K562 (cell line): ENCODE measurements around the gene KYAT1. TPM values are rescaled to one million over a fixed set of nuclear protein-coding genes. Genes with fewer than 3 reads are reported as not detected.

ENCODE experiments used
- ARNT ChIP-seq, 2 experiments: fragments of 450-650 bp; IDR thresholded peaks; 2 replicates each; pipeline ENCODE4 v1.6.1; 2016; ENCODE audit warnings: mild to moderate bottlenecking in 1 of 2
- E2F4 ChIP-seq: sonication (generic); formaldehyde crosslinking; IDR thresholded peaks from 2 replicates; pipeline ENCODE4 v1.8.0; 2022; ENCODE audit warnings: mild to moderate bottlenecking, low read depth, missing genetic modification reagents
- FOXK1 ChIP-seq: sonication (generic); formaldehyde crosslinking; IDR thresholded peaks from 2 replicates; pipeline ENCODE4 v1.8.0; 2022; ENCODE audit warnings: missing genetic modification reagents, mild to moderate bottlenecking, borderline replicate concordance
- GABPA ChIP-seq: fragments of 200-800 bp; sonication (Bioruptor generic); conservative IDR thresholded peaks from 2 replicates; pipeline ENCODE4 v1.6.1; 2016; ENCODE audit warnings: low read depth, missing genetic modification characterization, missing compliant biosample characterization
- HDAC1 ChIP-seq, 2 experiments: fragments of 450-650 bp; IDR thresholded peaks; 2 replicates each; pipeline ENCODE4 v1.6.1; 2016 to 2017; ENCODE audit warnings: inconsistent platforms in 1 of 2, mild to moderate bottlenecking in 1 of 2, moderate library complexity in 1 of 2
- HIVEP1 ChIP-seq: fragments of 250-450 bp; sonication (Bioruptor Pico); IDR thresholded peaks from 2 replicates; pipeline ENCODE4 v1.4.0; 2020; ENCODE audit warnings: mild to moderate bottlenecking
- JUND ChIP-seq, 2 experiments: IDR thresholded peaks; 2 replicates in 1 of 2; 3 replicates in 1 of 2; pipeline ENCODE4 v1.6.1; 2011; ENCODE audit warnings: borderline replicate concordance in 2 of 2, low read depth in 2 of 2, low read length in 2 of 2, improper control_type of control experiment in 1 of 2, missing biosample characterization in 1 of 2, missing genetic modification characterization in 1 of 2, missing genetic modification reagents in 1 of 2
- KDM2B ChIP-seq: fragments of 250-450 bp; sonication (Bioruptor Pico); IDR thresholded peaks from 2 replicates; pipeline ENCODE4 v1.8.0; 2021; ENCODE audit warnings: mild to moderate bottlenecking, moderate library complexity
- LCOR ChIP-seq: sonication (generic); formaldehyde crosslinking; IDR thresholded peaks from 2 replicates; pipeline ENCODE4 v1.8.0; 2022; ENCODE audit warnings: mild to moderate bottlenecking, missing genetic modification reagents
- MAFF ChIP-seq: IDR thresholded peaks from 2 replicates; pipeline ENCODE4 v1.6.1; 2012; ENCODE audit warnings: low read length, improper control_type of control experiment
- MCM7 ChIP-seq, 2 experiments: fragments of 450-650 bp; IDR thresholded peaks; 2 replicates each; pipeline ENCODE4 v1.6.1; 2016 to 2018
- MEIS2 ChIP-seq: fragments of 450-650 bp; IDR thresholded peaks from 2 replicates; pipeline ENCODE4 v1.6.1; 2014; ENCODE audit warnings: mild to moderate bottlenecking; ENCODE audit not compliant: partially characterized antibody
- RB1 ChIP-seq: fragments of 450-650 bp; IDR thresholded peaks from 2 replicates; pipeline ENCODE4 v1.6.1; 2017; ENCODE audit warnings: low read depth, mild to moderate bottlenecking
- SMARCB1 ChIP-seq: IDR thresholded peaks from 2 replicates; pipeline ENCODE4 v1.6.1; 2011; ENCODE audit warnings: improper control_type of control experiment, low read depth; ENCODE audit not compliant: insufficient read length
- SMARCE1 ChIP-seq: fragments of 450-650 bp; IDR thresholded peaks from 2 replicates; pipeline ENCODE4 v1.7.1; 2016; ENCODE audit warnings: mild to moderate bottlenecking
- SNRNP70 ChIP-seq: fragments of 200-400 bp; formaldehyde crosslinking; optimal IDR thresholded peaks from 2 replicates; pipeline ENCODE3; 2017; ENCODE audit warnings: low read depth, low read length
- SP1 ChIP-seq: sonication (generic); formaldehyde crosslinking; IDR thresholded peaks from 2 replicates; pipeline ENCODE4 v1.8.1; 2022; ENCODE audit warnings: mild to moderate bottlenecking, missing genetic modification reagents
- SRF ChIP-seq, 2 experiments: fragments of 250-450, 450-650 bp in 1 of 2; sonication (Bioruptor Pico) in 1 of 2; sonication (generic) in 1 of 2; formaldehyde crosslinking; IDR thresholded peaks; 2 replicates each; pipeline versions ENCODE4 v1.5.0 to v1.5.1; 2020 to 2022; ENCODE audit warnings: mild to moderate bottlenecking in 1 of 2, missing genetic modification reagents in 1 of 2
- SRSF3 ChIP-seq: fragments of 200-400 bp; formaldehyde crosslinking; IDR thresholded peaks from 2 replicates; pipeline ENCODE4 v1.6.1; 2016; ENCODE audit warnings: mild to moderate bottlenecking, low read length, moderate library complexity; ENCODE audit not compliant: insufficient read depth
- TEAD4 ChIP-seq, 2 experiments: sonication (generic) in 1 of 2; formaldehyde crosslinking in 1 of 2; IDR thresholded peaks; 2 replicates each; pipeline versions ENCODE4 v1.6.1 to v1.8.0; 2012 to 2022; ENCODE audit warnings: borderline replicate concordance in 1 of 2, inconsistent platforms in 1 of 2, low read length in 1 of 2, mild to moderate bottlenecking in 1 of 2, missing genetic modification reagents in 1 of 2
- TGIF2 ChIP-seq: sonication (generic); formaldehyde crosslinking; IDR thresholded peaks from 2 replicates; pipeline ENCODE4 v1.8.1; 2022; ENCODE audit warnings: mild to moderate bottlenecking, missing genetic modification reagents, moderate library complexity
- ZBTB33 ChIP-seq: sonication (generic); formaldehyde crosslinking; IDR thresholded peaks from 2 replicates; pipeline ENCODE4 v1.8.1; 2023; ENCODE audit warnings: mild to moderate bottlenecking, missing genetic modification reagents
- ZNF408 ChIP-seq: fragments of 250-450 bp; sonication (Bioruptor Pico); IDR thresholded peaks from 2 replicates; pipeline ENCODE4 v1.4.0; 2020; ENCODE audit warnings: low read depth, mild to moderate bottlenecking, moderate library complexity
- ZNF707 ChIP-seq: fragments of 250-450 bp; sonication (Bioruptor Pico); conservative IDR thresholded peaks from 2 replicates; pipeline ENCODE4 v1.8.0; 2022; ENCODE audit warnings: inconsistent platforms, mild to moderate bottlenecking, moderate library complexity
- polyA plus RNA-seq, 8 experiments: library from polyadenylated mRNA; depleted of rRNA in 4 of 8; stranded (reverse) in 5 of 8; unstranded in 3 of 8; fragments of >200 nt; fragmentation: Nextera tagmentation in 2 of 8; fragmentation: Illumina TruSeq in 1 of 8; extraction: Ambion mirVana in 2 of 8; extraction: Trizol in 1 of 8; gene quantifications; 2 replicates each; pipeline versions ENCODE4 v1.2.1 to v1.2.3, GENCODE V29; 2011 to 2014; ENCODE audit warnings: inconsistent platforms in 1 of 8, missing spikeins in 1 of 8
- total RNA-seq, 7 experiments: library from RNA; depleted of rRNA in 6 of 7; stranded (reverse); fragments of >200 nt in 6 of 7; fragmentation: Illumina TruSeq in 2 of 7; extraction: Trizol in 2 of 7; gene quantifications; 2 replicates each; pipeline versions ENCODE4 v1.2.1 to v1.2.3, GENCODE V29; 2011 to 2021; ENCODE audit warnings: low replicate concordance in 1 of 7
- TF ChIP-seq, protein P1 (sequence below): sonication (generic); formaldehyde crosslinking; IDR thresholded peaks from 2 replicates; pipeline ENCODE4 v1.8.0; 2022; ENCODE audit warnings: mild to moderate bottlenecking, missing genetic modification reagents

Gene KYAT1
- total and polyA plus RNA-seq, 9 of the 15 experiments (the other 6 are each of a cell fraction or from before 2014, with no cell fraction given), result 6.4 to 16.8 (median 11.1) TPM

GRCh38 chr9:128829477-128830251 is 52.1 kb downstream of the KYAT1 start, which contains the start of gene SPOUT1 (continued):
- TF ChIP-seq TGIF2 (CRISPR knock-in tag), result no peak
- TF ChIP-seq FOXK1 (CRISPR knock-in tag), result no peak
- no peak for TF ChIP-seq E2F4
- no peak for TF ChIP-seq ARNT (IDR thresholded peaks at IDR 0.05)
- peak; percentile 88 for TF ChIP-seq GABPA
- no peak for TF ChIP-seq HIVEP1 (CRISPR knock-in tag)
- no peak for TF ChIP-seq SRSF3
- TF ChIP-seq HDAC1 (IDR thresholded peaks at IDR 0.05), result peak in 1 of 2 experiments; percentile 96; a peak in 2 of 4 replicates
- TF ChIP-seq, protein P1, sequence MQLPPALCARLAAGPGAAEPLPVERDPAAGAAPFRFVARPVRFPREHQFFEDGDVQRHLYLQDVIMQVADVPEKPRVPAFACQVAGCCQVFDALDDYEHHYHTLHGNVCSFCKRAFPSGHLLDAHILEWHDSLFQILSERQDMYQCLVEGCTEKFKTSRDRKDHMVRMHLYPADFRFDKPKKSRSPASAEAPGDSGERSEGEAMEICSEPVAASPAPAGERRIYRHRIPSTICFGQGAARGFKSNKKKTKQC, result peak; percentile 84
- peak; percentile 58 for TF ChIP-seq ZBTB33 (CRISPR knock-in tag)
- TF ChIP-seq SRF (CRISPR knock-in tag; IDR thresholded peaks at IDR 0.05), result 0 out of 4 replicates have a peak, but pooled peaks of 1 of the 2 experiments have one; percentile 23
- TF ChIP-seq SMARCE1, result no peak
- no peak for TF ChIP-seq MCM7 (IDR thresholded peaks at IDR 0.05)
- peak; percentile 85 for TF ChIP-seq SP1
- no peak for TF ChIP-seq MEIS2
- TF ChIP-seq JUND (IDR thresholded peaks at IDR 0.05; ENCODE audit: borderline replicate concordance, low read depth, low read length), result no peak; the same call in 1 of the 2 replicates
- TF ChIP-seq JUND (tag; IDR thresholded peaks at IDR 0.05; ENCODE audit: borderline replicate concordance, low read depth, low read length), result no peak
- no peak for TF ChIP-seq MAFF
- TF ChIP-seq SMARCB1, result no peak
- TF ChIP-seq RB1, result peak; percentile 67; the same call in 1 of the 2 replicates
- no peak for TF ChIP-seq KDM2B (CRISPR knock-in tag)
- TF ChIP-seq LCOR, result 0 out of 2 replicates have a peak, but pooled peaks have one; percentile 46
- TF ChIP-seq ZNF707 (CRISPR knock-in tag), result no peak
- TF ChIP-seq ZNF408, result no peak
- TF ChIP-seq SNRNP70, result no peak
- TF ChIP-seq TEAD4 (IDR thresholded peaks at IDR 0.05; ENCODE audit: low read length), result 0 out of 2 replicates have a peak, but pooled peaks have one; percentile 10
- TF ChIP-seq TEAD4 (CRISPR knock-in tag; IDR thresholded peaks at IDR 0.05; ENCODE audit: borderline replicate concordance), result no peak
